GM21786 (cell line): Measurements from ENCODE around the gene ODAD4.
"Not testable (repeated sequence)": the region's sequence is repeated elsewhere in the genome, so short reads cannot be mapped to it uniquely, and the experiment has no call there.

Source experiments
- ATAC-seq: cut with Tn5 transposase; IDR thresholded peaks from one replicate; pipeline ENCODE4 v1.9.1; 2021; ENCODE audit not compliant: unreplicated experiment

Gene ODAD4

DNA sequence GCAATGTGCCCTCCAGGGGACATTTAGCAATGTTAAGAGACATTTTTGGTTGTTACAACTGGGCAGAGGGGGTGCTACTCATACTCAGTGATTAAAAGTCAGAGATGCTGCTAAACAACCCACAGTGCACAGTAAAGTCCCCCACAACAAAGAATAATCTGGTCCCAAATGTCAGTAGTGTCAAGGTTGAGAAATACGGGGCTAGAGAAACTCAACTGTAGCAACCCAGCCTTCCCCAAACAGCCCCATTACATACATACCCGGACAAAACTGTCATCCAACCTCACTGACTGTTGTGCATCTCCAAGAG lies 66.4 kb downstream of the ODAD4 start:
- ATAC-seq, result no peak

DNA sequence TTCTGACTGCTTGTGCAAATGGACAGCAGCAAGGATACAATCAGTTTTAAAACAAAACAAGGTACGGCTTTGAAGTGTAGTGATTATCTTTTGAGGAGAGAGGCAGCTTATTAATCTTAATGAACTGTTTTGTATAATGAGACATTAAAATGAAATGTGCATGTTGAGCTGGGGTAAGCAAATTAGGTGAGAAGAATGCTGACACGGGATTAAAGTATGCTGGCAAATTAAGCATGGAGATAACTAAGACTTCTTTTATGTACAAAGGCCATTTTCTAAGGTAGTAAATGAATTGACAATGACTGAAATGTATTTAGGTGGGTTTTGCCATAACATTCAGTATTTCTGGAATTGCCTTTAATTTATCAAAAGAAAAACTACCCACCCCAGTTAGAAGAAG lies 68.1 kb downstream of the ODAD4 start:
- no peak for ATAC-seq

DNA sequence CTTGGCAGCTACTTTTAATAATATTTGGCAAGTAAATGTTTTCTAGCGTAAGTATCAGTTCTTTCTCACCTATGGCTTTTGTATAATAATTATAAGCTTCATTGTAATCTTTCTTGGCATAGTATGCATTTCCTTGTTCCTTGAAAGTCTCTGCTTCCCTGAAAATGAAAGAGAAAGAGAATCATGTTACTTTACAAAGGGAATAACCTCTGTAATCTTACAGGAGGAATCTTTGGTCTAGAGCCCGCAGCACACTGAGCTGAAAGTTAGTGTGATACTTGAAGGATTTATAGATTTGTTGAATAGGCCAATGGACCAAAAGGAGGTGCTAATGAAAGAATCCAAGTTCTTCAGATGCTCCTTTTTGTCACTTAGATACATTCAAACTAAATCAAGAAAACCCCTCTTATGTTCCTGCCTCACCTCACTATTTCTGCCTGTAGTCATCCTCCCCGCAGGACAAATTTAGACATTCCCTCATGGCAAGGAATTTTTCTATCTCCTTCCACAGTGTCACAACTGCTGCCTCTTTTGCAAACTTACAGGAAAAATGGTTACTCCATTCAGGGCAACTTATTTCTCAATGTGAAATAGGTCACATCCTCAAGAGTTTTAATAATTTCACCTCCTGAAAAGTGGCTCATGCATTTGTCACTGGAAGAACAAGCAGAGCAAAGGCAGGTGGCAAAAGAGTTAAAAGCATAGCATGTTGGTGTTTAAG lies 70.2 kb downstream of the ODAD4 start:
- ATAC-seq, result no peak

DNA sequence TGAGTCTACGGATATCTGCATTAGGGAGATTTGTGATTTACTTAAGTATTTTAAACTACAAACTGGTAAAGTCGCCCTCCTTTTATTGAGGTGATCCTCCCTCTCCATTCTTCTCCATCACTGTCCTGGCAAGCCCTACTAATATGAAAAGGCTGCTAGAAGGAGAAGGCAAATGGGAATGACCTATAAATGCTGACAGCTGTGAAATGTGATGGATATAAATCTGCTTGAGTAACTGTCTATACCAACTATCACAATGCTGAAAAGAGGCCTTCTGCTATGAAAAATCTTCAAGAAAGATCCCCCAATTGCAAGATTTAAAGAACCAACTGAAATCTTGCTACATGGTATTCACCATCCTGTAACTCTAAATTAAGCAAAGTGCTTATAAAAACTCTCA lies 71.3 kb downstream of the ODAD4 start:
- ATAC-seq, result no peak

DNA sequence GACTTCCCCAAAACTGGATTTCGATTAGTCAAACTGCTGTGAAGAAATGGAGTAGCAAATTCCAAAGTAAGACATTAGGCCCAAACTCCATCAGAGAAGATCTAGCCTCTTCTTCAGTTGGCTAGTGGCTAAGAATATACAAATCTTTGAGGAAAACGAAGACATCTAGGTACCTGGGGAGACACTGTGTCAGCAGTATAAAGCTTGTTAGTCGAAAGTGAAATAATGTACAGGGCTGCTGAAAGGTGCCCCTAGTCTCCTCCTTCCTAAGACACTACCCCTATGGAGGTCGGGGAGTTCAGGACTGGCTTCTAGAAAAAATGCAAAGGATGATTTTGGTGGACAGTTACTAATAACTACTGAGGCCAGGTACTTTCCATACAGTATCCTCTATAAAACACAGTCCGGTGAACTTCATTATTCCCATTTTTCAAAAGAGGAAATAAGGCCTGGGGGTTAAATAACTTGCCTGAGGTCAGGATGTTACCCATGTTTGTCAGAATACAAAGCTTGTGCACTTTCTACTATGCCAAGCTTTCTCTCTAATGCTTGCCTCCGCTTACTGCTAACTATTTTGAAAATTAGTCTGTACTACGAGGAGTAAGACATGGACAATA lies 71.9 kb downstream of the ODAD4 start:
- no peak for ATAC-seq

DNA sequence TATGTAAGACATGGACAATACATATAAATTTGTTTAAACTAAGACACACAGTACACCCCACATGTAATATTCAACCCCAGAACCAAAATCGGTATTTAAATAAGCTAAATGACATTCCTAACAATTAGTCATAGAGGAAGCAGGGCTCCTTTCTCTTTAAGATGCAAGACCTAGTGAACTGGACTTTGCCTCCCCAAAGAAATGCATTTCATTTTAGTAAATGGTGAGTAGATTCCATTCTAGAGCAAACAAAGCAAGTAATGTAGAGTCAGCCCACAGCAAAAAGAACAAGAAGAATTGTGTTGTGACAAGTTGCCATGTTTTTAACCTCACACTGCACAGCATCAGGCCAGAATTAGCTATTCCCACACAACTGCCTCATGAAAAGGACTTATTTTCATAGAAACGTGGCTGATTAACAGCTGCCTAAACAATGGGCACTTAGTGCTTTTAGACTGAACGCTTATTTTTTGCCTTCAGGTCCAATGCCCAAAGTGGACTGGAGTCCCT lies 72.4 kb downstream of the ODAD4 start:
- no peak for ATAC-seq

DNA sequence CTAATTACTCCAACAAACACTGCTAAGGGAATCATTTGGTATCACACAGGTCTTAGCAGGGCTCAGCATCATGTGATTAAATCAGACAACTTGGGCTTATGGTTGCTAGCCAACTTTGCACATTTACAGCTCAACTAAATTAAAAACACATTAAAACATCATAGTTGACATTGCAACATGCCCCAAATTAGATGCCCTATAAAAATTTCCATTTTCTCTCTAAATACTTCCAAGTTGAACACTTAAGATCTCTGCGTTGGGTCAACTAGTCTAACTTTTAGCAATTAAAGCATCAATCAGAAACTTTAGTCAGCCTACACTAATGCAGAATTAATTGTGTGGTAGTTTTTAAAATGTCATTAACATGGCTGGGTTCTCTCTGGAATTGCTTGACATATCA lies 74.7 kb downstream of the ODAD4 start:
- no peak for ATAC-seq

DNA sequence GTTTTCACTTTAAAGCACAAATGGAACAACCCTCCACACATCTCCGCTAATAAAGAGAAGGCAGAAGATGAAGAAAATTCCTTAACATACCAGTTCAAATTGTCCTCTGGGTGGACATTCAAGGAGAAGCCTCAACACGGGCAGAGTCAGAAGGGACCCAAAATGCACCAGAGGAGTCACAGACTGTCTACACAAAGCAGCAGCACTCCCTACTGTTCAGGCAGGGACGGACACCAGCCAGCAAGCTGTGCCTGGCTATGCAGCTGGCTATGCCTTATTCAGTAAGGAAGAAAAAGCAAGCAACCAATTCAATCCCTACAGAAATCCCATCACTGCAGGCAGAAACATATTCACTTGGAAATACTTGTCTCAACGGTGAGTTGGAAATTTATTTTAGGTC lies 78.8 kb downstream of the ODAD4 start:
- ATAC-seq, result no peak

DNA sequence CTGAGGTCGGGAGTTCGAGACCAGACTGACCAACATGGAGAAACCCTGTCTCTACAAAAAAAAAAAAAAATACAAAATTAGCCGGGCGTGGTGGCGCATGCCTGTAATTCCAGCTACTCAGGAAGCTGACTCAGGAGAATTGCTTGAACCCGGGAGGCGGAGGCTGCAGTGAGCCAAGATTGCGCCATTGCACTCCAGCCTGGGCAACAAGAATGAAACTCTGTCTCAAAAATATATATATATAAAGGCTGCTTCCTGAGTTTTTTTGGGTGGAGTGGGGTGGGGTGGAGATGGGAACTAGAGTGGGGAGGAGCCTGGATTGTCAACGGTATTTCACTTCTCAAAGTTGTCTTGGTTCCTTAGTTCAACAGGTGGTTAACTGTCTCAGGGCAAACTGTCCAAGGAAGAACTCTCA lies 79.9 kb downstream of the ODAD4 start:
- not testable (repeated sequence) for ATAC-seq

DNA sequence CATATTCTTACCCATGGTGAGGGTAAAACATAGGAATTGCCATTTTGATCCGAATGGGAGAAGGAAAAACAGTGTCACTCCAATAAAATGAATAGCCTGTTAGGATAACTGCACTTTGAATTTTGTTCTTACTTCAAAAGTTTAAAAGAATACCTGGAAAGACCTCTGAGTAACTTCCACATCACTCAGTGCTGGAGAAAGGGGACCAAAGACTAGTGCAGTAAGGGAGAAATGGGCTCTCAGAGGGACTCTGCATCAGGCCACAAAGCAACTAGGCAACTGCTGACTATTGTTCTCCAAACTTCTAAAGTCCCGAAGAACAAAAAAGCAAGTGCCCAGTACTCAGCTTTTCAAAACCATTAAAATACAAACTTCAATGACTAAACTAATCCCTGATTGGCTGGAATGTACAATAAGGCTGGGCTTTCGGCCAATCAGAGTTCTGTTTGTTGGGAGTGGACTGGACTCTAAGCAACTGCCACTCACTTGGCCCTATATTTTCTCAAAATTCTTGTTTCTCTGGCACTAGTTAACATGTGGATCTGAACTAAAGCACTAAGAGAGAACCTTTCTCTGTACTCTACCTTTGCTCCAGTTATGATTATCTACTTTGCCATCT lies 80.6 kb downstream of the ODAD4 start:
- no peak for ATAC-seq

DNA sequence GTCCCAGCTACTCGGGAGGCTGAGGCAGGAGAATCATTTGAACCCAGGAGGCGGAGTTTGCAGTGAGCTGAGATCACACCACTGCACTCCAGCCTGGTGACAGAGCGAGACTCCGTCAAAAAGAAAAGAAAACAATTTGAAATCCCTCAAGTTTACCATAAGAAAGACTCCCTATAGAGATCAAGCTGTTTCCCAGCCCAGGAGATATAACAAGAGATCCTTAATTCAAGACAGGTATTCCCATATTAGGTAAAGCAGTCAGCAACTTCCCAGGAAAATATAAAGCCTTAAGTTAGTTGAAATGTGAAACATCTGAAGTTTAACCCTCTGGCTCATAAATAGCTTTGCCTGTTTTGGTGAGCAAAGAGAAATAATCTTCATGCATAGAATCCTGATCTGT lies 81.9 kb downstream of the ODAD4 start:
- not testable (repeated sequence) for ATAC-seq

DNA sequence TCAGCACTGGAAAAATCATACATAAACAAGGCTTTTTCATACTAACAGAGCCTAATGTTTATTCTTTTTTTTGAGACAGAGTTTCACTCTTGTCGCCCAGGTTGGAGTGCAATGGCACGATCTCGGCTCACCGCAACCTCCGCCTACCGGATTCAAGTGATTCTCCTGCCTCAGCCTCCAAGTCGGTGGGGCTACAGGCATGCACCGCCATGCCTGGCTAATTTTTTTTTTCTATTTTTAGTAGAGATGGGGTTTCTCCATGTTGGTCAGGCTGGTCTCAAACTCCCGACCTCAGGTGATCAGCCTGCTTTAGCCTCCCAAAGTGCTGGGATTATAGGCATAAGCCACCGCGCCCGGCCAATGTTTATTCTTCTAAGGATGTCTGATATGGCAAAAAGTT lies 83.3 kb downstream of the ODAD4 start:
- not testable (repeated sequence) for ATAC-seq
